MCF 10A (cell line): Measurements from ENCODE around the gene HSF4. TPM values are rescaled to one million over a fixed set of nuclear protein-coding genes. Genes with fewer than 3 reads are reported as not detected.

Experiments used
- BruUV-seq: library from RNA; stranded (reverse); fragments of 400-500 nt; replicated peaks from 2 replicates; lab custom pipeline; 2021; lab: Mats Ljungman, UMichigan
- CTCF ChIA-PET: fragments of 300-600 bp; sonication (Branson Sonifier 250); formaldehyde crosslinking; extraction: SDS; loops from one replicate; lab custom pipeline; 2021; ENCODE audit warnings: antibody characterized with exemption, inconsistent platforms; lab: Yijun Ruan, JAX
- POLR2A ChIA-PET: fragments of 300-600, 350-650 bp; sonication (Branson Sonifier 250); formaldehyde crosslinking; extraction: SDS; loops from one replicate; lab custom pipeline; 2020; ENCODE audit warnings: antibody characterized with exemption, inconsistent platforms; lab: Yijun Ruan, JAX
- DNase-seq: peaks from one replicate; pipeline ENCODE4 v3.0.0-alpha.2; 2018; ENCODE audit not compliant: unreplicated experiment
- H3K27ac Mint-ChIP-seq: one replicate; pipeline ENCODE4 v1.8.0; 2022; ENCODE audit warnings: mild to moderate bottlenecking, low read depth, mixed read lengths; ENCODE audit not compliant: unreplicated experiment
- H3K27me3 Mint-ChIP-seq: one replicate; pipeline ENCODE4 v1.8.0; 2022; ENCODE audit warnings: mixed read lengths; ENCODE audit not compliant: insufficient read depth, unreplicated experiment
- H3K36me3 Mint-ChIP-seq: one replicate; pipeline ENCODE4 v1.8.0; 2022; ENCODE audit warnings: mild to moderate bottlenecking, moderate library complexity, mixed read lengths; ENCODE audit not compliant: insufficient read depth, unreplicated experiment
- H3K4me1 Mint-ChIP-seq: one replicate; pipeline ENCODE4 v1.8.0; 2022; ENCODE audit warnings: mixed read lengths; ENCODE audit not compliant: insufficient read depth, unreplicated experiment
- H3K4me3 Mint-ChIP-seq: one replicate; pipeline ENCODE4 v1.8.0; 2022; ENCODE audit warnings: mild to moderate bottlenecking, moderate library complexity, mixed read lengths; ENCODE audit not compliant: unreplicated experiment
- H3K9me3 Mint-ChIP-seq: one replicate; pipeline ENCODE4 v1.8.0; 2022; ENCODE audit warnings: mixed read lengths; ENCODE audit not compliant: unreplicated experiment
- intact Hi-C: fragments of 100-400 bp; cut with micrococcal nuclease; formaldehyde crosslinking; loops from 2 replicates; pipeline ENCODE4 v1.14.1; 2022
- total RNA-seq: library from RNA; stranded (reverse); gene quantifications from 2 replicates; pipeline ENCODE4 v1.2.3, GENCODE V29; 2022
- TF ChIP-seq, protein P1 (sequence below): fragments of 200-600 bp; IDR thresholded peaks from one replicate; pipeline ENCODE4 v1.8.0; 2022; ENCODE audit warnings: antibody characterized with exemption, mild to moderate bottlenecking; ENCODE audit not compliant: unreplicated experiment

HSF4 gene
- total RNA-seq, 1 experiment from 2014 or later = 34.3 TPM

DNA sequence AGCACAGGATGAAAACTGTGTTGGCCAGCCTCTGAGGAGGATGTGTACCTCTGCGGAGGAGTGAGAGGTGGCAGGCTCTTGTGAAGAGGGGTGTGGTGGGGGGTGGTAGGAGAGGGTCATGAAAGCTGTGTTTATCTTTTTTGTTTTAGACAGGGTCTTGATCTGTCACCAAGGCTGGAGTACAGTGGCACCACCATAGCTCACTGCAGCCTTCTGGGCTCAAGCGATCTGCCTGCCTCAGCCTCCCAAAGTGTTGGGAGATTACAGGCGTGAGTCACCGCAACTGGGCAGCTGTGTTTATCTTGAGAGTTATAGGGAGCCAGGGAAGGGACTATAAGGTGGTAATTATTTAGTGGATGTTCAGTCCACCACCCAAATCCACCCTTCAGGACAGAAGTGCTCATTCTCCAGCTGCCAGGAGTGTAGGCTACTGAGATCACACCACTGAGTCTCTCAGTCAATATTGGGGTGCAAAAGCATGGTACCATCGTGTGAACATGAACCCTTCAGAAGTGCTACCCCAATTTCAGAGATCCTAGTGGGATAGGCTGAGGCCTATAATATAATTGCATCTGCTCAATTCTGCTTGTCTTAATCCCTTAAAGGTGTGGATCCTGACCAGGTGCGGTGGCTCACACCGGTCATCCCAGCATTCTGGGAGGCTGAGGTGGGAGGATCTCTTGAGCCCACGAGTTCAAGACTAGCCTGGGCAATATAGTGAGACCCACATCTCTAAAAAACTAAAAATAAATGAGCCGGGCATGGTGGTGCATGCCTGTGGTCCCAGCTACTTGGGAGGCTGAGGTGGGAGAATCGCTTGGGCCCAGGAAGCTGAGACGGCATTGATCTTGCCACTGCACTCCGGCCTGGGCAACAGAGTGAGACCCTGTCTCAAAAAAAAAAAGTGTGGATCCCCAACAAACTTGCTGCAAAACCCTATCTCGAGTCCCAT is 26.2 kb downstream of the HSF4 start:
- CTCF ChIA-PET = interaction anchor here (0.9 to 1.6 kb wide), 3 partner anchors 8 to 55 kb away, joined by 3 to 4 read pairs (median 4); partner anchors contain the start of gene ELMO3
- Mint-ChIP-seq H3K4me3 (peak overlapping the region; percentile 77), H3K36me3 (peaks cover 16% of the 10 kb centered on the region), H3K4me1 (peaks cover 9% of the 10 kb centered on the region), H3K9me3 (no peaks in the 10 kb centered on the region), H3K27ac (peak overlapping the region; percentile 78), H3K27me3 (no peaks in the 10 kb centered on the region)
- POLR2A ChIA-PET = interaction anchor here (1.4 kb wide), 1 partner anchor 16 kb away, joined by 8 read pairs; no protein-coding TSS in a partner anchor
- BruUV-seq = no TSS peak
- intact Hi-C loops = no loop called here
- TF ChIP-seq, protein P1, sequence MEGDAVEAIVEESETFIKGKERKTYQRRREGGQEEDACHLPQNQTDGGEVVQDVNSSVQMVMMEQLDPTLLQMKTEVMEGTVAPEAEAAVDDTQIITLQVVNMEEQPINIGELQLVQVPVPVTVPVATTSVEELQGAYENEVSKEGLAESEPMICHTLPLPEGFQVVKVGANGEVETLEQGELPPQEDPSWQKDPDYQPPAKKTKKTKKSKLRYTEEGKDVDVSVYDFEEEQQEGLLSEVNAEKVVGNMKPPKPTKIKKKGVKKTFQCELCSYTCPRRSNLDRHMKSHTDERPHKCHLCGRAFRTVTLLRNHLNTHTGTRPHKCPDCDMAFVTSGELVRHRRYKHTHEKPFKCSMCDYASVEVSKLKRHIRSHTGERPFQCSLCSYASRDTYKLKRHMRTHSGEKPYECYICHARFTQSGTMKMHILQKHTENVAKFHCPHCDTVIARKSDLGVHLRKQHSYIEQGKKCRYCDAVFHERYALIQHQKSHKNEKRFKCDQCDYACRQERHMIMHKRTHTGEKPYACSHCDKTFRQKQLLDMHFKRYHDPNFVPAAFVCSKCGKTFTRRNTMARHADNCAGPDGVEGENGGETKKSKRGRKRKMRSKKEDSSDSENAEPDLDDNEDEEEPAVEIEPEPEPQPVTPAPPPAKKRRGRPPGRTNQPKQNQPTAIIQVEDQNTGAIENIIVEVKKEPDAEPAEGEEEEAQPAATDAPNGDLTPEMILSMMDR = no peak
- DNase-seq = no peak

DNA sequence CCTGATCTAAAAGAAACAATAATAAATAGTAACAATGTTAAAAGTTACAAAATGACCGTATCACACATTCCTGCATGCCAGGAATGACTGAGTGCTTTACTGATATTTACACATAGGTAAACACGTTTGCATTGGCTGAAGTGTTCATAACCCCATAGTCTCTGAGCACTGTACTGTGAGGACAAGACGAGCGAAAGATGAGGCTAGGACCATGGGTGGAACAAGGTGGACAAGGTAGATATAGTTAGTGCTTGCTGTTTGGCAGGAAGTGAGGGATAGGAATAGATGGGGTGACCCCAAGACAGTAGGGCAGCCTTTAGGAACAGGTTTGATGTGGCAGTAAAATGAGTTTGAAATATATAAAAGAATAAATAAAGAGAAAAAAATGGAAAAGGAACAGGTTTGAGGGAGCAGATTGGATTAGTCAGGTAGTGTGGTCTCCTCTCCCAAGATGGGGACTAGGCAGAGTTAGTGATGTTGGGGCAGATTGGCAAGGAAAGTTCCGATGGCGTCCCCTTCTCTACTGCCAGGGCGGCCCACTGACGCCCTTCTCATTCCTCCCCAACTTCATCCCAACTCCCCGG is 27.0 kb downstream of the HSF4 start:
- no peak for DNase-seq
- no peaks in the 10 kb centered on the region for H3K27me3 Mint-ChIP-seq
- H3K4me3 Mint-ChIP-seq = peak overlapping the region; percentile 77
- H3K4me1 Mint-ChIP-seq = peaks cover 16% of the 10 kb centered on the region
- peaks cover 24% of the 10 kb centered on the region for H3K36me3 Mint-ChIP-seq
- no peaks in the 10 kb centered on the region for H3K9me3 Mint-ChIP-seq
- intact Hi-C loops = no loop called here
- TF ChIP-seq, protein P1 = no peak
- POLR2A ChIA-PET = interaction anchor here (1.2 to 1.7 kb wide), 2 partner anchors 14 to 32 kb away, joined by 8 to 12 read pairs; partner anchors contain the start of genes FBXL8 and TRADD
- H3K27ac Mint-ChIP-seq = peak overlapping the region; percentile 78
- CTCF ChIA-PET = no interaction called here
- BruUV-seq = no TSS peak

DNA sequence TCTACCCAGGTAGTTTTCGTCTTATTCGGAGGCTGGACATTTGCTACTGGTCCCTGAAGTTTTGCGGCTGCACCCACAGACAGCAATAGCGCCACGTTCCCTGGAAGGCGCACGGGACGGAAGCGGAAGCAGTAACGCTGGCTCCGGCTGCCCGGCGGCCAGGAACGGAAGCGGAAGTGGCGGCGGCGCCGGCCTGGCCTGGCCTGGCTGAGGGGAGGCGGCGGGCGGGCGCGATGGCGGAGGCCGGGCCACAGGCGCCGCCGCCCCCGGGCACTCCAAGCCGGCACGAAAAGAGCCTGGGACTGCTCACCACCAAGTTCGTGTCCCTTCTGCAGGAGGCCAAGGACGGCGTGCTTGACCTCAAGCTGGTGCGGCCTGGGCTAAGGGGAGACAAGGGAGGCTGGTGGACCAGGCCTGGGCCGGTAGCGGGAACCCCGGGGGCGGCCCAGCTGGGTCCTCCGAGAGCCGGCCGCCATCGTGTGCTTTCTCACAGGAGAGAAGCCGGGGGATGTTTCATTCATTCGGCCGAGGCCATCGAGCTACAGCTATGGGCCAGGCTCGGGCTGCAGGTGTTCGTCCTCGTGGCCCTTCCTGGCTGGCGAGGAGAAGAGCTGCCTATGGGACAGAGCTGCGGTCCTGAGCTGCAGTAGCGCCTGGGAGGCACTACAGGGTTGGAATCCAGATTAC is 27.6 kb downstream of the HSF4 start, which contains the start of gene E2F4:
Gene E2F4 (plus strand): TSS at position 161 of the 687 bp plus-strand sequence. CDS start 73 bp downstream, at position 234.
- DNase-seq = peak; percentile 88
- POLR2A ChIA-PET = interaction anchor here (0.6 to 2.6 kb wide), 10 partner anchors 9 to 75 kb away, joined by 3 to 12 read pairs (median 7); partner anchors contain the start of genes FBXL8, FHOD1, MATCAP1 and TMEM208
- CTCF ChIA-PET = interaction anchor here (0.6 to 1.1 kb wide), 10 partner anchors 11 to 289 kb away, joined by 3 to 4 read pairs (median 3); partner anchors contain the start of gene ATP6V0D1
- TF ChIP-seq, protein P1 = no peak
- intact Hi-C loops = loop anchor here (2.0 kb wide), 1 partner anchor 87 kb away; the partner anchor contains the start of gene PLEKHG4
- TSS peak; percentile 58 for BruUV-seq
- H3K4me1 Mint-ChIP-seq = peaks cover 22% of the 10 kb centered on the region
- H3K27me3 Mint-ChIP-seq = no peaks in the 10 kb centered on the region
- no peaks in the 10 kb centered on the region for H3K9me3 Mint-ChIP-seq
- peaks cover 31% of the 10 kb centered on the region for H3K36me3 Mint-ChIP-seq
- peak within 1 kb of the TSS; percentile 78 for H3K27ac Mint-ChIP-seq
- peak within 1 kb of the TSS; percentile 77 for H3K4me3 Mint-ChIP-seq
